Stimulated activated CD4-positive, alpha-beta T cell treated with anti-CD3 and anti-CD28 coated beads, Interleukin-12 subunit alpha, Interleukin-12 subunit beta, amount 100 ng/mL, for 48 hours (primary cell): ENCODE measurements around the gene ITSN2.
"Not testable (repeated sequence)": the region's sequence is repeated elsewhere in the genome, so short reads cannot be mapped to it uniquely, and the experiment has no call there.

Experiments used
- DNase-seq, 3 donors: peaks; one replicate each; pipeline ENCODE4 v3.0.0-alpha.2; 2020; ENCODE audit warnings: low read depth in 2 of 3, low spot score in 1 of 3

The ITSN2 gene

GRCh38 chr2:24365051-24365450 lies 4.7 kb upstream of the ITSN2 start:
- no peak for DNase-seq

DNA sequence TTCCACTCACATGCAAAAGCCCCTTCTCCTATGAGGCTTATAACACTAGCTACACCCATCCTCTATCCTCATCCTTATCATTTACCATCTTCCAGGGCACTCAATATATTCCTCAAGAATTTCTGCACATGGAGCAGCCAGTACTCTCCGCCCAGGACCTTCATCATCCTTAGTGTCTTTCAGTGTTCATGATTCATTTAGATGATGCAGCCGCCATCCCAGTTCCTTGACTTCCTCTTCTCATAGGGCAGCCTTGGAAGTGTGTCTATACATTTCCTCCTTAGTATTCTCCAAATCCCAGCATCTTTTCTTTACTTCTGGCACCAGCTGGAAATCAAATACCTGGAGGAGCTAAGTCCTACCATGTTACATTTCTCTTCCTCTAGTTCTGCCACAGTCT lies 3.0 kb upstream of the ITSN2 start:
- DNase-seq: no peak

- no peak for DNase-seq
Measured at GRCh38 chr2:24362253-24362652, 1.9 kb upstream of the ITSN2 start.

DNA sequence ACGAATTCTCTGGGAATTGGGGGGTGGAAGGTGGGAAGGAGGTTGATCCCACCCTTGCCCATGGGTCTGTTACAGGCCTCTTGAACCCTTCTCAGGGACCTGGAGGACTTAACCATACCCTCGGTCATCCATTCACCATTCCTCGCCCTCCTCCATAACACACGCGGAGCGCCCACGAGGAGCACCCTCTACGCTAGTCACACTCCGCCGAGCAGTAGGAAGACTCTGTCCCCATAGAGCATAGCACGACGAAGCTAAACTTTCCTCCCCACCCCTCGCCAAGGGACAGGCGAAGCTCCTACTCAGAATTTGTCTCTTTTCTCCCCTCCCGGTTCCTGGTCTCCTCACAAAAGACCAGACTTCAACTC lies 611 bp upstream of the ITSN2 start:
- DNase-seq: no peak

GRCh38 chr2:24359129-24360049 lies 947 bp downstream of the ITSN2 start:
- DNase-seq: peak; percentile 13 to 43 (median 34)

GRCh38 chr2:24357767-24358166 lies 2.6 kb downstream of the ITSN2 start:
- not testable (repeated sequence) for DNase-seq

GRCh38 chr2:24357115-24357514 lies 3.2 kb downstream of the ITSN2 start:
- not testable (repeated sequence) for DNase-seq

DNA sequence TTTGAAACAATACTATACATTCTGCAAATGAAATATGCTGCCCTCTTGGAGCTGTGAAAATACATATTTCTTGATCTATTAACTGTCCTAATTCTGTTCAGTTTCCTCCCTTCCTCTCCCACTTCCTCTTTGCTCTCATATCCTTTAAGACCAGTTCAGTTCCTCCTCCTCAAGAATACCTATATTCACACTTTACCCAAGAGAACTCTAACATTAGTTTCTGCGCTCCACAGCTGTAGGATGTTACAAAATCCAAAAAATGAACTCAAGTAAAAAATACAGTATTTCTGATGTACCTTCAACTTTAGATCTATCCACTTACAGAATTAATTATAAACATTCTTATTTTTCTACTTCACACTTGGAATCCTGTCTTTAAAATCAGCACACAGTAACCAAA lies 5.4 kb downstream of the ITSN2 start:
- DNase-seq: no peak

DNA sequence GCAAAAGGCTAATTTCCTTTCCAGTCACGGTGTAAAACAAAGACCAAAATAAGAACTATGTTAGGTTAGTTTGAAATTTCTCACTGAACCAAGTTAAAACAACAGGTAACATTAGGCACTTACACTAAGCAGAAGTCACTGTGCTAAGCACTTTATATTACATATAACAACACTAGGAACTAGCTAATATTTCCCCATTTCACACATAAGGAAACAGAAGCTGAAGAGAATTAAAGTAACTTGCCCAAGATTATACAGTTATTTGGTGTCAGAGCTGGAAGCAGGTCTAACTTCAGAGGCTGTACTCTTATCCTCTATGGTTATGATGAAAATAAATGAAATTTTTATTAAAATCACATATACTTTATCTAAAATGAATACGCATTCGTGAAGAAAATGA lies 5.9 kb downstream of the ITSN2 start:
- DNase-seq: no peak

DNA sequence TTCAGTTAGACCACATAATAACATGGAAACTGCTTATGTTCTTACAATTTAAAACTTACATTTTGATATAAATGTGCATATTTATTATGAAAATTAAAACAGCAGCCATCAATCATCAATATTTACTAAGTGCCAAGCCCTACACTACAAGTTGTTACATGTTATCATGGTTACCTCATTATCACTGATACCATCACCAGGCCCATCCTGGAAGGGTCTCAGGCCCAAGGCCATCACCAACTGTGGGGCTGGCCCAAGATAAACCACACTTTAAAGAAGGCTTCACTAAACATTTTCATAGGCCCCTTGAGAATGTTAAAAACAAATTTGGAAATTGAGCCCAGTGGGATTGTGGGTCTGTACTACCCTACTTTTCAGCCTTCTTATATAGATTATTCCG lies 6.4 kb downstream of the ITSN2 start:
- no peak for DNase-seq

- DNase-seq: no peak
Measured at GRCh38 chr2:24353364-24353763, 7.0 kb downstream of the ITSN2 start.

- DNase-seq: no peak
Measured at GRCh38 chr2:24352664-24353063, 7.7 kb downstream of the ITSN2 start.

DNA sequence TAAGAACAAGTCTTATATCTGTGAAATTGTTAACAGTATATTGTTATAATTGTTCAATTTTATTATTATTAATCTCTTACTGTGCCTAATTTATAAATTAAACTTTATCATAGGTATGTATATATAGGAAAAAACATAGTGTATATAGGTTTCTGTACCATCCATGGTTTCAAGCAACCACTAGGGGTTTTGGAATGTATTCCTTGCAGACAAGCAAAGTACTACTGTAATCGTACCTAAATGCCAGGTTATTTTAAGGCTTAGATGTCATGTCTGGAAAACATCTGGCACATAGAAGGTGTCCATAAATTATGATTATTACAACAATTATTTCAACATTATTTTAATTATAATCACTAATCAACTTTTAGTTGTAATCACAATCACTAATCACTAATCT lies 8.4 kb downstream of the ITSN2 start:
- no peak for DNase-seq

DNA sequence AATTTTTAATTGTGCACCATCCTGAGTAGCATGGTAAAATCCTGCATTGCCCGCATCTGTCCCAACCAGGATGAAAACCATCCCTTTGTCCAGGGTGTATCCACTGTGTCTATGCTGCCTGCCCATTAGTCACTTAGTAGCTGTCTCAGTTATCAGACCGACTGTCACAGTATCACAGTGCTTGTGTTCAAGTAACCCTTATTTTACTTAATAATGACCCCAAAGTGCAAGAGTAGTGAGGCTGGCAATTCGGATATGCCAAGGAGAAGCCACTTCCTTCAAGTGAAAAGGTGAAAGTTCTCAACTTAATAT lies 8.8 kb downstream of the ITSN2 start:
- DNase-seq: no peak

GRCh38 chr2:24350826-24351626 lies 9.3 kb downstream of the ITSN2 start:
- no peak for DNase-seq

DNA sequence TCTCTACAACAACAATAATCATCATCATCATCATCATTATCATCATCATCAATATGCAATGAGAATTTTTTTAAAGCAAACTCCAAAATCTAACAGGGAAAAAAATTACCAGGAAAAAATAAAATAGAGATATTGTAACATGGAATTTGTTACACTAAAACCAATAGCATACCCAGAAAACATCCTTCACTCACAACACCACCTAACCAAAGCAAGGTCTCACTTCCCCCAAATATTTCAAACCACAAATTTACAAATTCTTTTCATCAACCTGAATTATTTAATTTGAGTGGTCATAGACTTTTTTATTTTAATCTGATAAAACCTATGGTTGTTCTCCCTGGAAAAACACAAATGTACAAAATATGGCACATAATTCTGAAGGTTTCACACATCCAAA lies 11.2 kb downstream of the ITSN2 start:
- DNase-seq: no peak

DNA sequence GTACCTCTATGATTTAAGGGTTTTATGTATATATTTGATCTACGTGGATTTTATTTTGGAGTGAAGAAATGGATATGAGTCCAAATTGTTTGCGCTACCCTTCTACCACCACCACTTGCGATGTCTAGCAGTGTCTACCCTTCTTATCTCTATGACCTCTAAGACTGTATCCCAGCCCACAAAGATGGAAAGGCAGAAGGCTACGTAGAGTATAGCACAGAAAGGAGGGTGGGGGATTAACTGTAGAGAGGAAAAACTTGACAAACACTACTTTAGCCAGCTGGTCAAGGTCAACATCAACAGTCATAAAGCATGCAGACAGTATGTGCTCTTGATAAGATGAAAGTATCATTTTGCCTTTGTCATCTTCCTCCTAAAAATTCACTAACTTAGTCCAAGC lies 14.4 kb downstream of the ITSN2 start:
- DNase-seq: no peak

GRCh38 chr2:24343225-24343882 lies 17.0 kb downstream of the ITSN2 start:
- no peak for DNase-seq

- DNase-seq: no peak
Measured at GRCh38 chr2:24342110-24342910, 18.0 kb downstream of the ITSN2 start.

GRCh38 chr2:24339856-24340262 lies 20.5 kb downstream of the ITSN2 start:
- DNase-seq: no peak

DNA sequence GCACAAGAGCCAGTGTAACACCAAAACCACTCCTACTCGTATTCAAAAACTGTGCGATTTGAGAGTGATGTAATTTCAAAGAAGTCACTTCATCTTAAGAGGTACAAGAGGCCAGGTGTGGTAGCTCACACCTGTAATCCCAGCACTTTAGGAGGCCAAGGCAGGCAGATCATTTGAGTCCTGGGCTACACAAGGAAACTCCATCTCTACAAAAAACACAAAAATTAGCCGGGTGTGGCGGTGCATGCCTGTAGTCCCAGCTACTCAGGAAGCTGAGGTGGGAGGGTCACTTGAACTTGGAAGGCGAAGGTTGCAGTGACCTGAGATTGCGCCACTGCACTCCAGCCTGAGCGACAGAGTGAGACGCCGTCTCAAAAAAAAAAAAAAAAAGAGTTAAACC lies 21.2 kb downstream of the ITSN2 start:
- DNase-seq: not testable (repeated sequence)
